Measurements from ENCODE around the gene OR2V1.
"Not testable (repeated sequence)": the region's sequence is repeated elsewhere in the genome, so short reads cannot be mapped to it uniquely, and the experiment has no call there.

Gene OR2V1

DNA sequence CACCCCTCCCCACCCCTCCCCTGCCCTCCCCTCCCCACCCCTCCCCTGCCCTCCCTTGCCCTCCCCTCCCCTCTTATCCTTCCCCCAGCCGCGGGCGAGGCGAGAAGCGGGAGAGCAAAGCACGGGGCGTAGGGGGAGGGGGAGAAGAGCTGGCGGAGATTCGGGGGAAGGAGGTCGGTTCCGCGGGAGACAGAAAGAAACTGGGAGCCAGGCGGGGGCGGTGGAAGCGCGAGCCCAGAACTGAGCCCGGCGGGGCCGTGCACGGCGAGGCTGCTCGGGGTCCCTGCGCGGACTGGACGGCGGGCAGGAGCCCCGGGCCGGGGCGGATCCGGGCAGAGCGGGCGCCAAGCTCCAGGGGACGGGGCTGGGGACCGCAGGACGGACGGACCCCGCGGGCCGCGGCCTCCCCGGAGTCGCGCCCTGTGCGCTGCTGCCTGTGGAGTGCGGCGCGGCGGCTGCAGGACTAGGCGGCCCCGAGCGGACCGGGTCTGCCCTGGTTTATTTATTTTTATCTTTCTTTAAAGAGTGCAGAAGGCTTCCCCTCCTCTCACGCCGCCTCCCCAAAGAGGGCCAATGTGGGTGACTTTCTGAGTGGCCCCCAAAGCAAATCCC, 29.8 kb downstream of the OR2V1 start:
- DNase-seq = not testable (repeated sequence)

GRCh38 chr5:181100121-181100875, 30.7 kb downstream of the OR2V1 start:
- no peak for DNase-seq

DNA sequence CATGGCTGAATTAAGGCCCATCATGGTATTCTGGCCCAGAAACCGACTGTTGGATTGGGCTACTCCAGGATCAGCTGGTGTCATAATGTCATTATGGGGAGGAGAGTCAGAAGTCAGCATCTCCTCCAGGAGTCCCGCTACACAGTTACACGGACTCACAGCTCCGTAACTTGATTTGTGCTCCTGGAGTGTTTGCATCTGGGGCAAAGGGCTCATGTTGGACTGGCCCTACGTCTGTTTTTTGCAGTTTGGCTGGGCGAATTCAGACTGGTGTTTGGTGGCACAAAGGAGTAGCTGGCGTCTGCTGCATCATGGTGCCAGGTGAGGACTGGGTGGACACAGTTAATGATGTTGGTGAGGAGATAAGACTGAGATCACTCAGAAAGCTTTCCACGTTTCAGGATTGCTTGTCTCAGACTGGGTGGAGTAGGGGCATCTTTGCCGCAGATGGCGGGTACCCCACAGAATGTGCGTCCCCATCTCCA, 31.3 kb downstream of the OR2V1 start:
- no peak for DNase-seq

GRCh38 chr5:181098762-181099601, 32.0 kb downstream of the OR2V1 start:
- no peak for DNase-seq

GRCh38 chr5:181097759-181098491, 33.0 kb downstream of the OR2V1 start:
- not testable (repeated sequence) for DNase-seq

DNA sequence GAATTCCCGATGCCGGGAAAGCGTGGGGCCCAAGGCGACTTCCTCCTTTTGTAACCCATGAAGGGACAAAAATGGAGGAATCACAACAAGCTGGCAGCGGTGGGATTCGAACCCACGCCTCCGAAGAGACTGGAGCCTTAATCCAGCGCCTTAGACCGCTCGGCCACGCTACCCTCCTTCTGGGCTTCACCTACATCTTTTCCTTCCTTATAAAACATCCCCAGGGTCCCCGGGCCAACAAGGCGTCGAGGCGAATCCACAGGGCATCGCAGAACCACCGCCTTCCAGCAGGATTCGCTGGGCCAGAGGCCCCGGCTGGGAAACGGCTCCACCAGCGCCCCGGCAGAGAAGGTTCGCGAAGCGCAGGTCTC, 33.6 kb downstream of the OR2V1 start:
- DNase-seq = not testable (repeated sequence)

DNA sequence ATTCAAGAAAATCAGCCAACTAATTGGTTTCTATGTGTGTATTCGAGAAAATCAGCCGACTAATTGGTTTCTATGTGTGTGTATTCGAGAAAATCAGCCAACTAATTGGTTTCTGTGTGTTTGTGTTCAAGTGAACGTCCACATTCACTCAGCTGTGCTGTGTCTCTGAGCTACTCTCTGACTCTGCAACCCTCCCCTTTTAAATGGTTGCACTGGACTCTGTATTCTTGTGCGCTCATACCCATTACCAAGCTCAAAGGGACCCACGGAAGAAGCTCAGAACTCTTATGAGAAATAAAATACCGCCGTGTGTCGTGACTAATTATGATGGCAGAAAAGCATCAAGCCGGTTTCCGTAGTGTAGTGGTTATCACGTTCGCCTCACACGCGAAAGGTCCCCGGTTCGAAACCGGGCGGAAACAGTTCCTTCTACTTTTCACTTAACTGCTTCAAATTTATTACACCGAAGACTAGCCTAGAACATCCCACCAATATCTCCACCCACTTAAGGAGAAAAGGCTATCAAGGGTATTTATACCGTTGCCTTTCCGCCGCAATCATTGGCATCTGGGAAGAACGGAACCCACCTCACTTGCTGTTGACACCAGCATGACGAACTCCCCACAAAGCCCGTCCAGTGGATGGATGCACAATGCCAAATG, 34.1 kb downstream of the OR2V1 start:
- not testable (repeated sequence) for DNase-seq

- DNase-seq = not testable (repeated sequence)
Observed at GRCh38 chr5:181095162-181095561, 35.8 kb downstream of the OR2V1 start.

GRCh38 chr5:181092428-181092827, 38.5 kb downstream of the OR2V1 start:
- no peak for DNase-seq

DNA sequence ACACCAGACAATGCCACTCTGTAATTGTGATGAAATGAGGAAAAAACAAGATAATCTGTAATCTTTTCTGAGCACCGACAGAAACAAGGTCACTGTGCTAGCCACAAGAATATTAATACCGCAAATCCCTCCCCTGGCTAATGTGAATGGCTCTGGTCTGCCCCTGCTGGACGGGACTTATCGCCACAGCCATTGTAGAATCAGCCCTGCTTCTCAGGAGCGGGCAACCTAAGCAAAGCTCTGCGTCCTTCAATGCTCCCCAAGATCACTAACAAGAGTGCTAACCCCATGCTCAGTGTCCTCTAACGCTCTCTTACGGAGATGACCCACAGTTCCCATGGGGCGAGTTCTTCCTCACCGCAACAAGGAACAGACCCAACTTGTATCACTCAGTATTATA, 42.7 kb downstream of the OR2V1 start:
- DNase-seq = no peak

- no peak for DNase-seq
Observed at GRCh38 chr5:181087309-181087708, 43.7 kb downstream of the OR2V1 start.

DNA sequence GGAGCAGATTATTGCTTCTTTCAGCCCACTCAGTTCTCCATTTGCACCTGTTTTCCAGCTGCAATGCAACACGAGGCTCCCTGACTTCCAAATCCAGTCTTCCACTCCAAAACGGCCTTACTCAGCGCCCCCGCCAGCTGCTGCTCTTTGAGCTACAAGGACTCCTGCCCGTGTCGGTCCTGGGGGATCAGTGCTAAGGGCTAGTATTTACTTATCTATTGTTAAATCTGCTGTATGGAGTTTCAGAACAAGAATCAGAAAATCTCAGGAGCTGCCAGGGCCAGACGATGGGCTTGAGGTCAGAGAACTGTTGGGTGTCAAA, 44.1 kb downstream of the OR2V1 start:
- no peak for DNase-seq

- no peak for DNase-seq
Observed at GRCh38 chr5:181086026-181086883, 44.7 kb downstream of the OR2V1 start.

GRCh38 chr5:181084621-181085195, 46.3 kb downstream of the OR2V1 start:
- no peak for DNase-seq

GRCh38 chr5:181081989-181082388, 49.0 kb downstream of the OR2V1 start:
- DNase-seq = no peak

- no peak for DNase-seq
Observed at GRCh38 chr5:181076920-181077319, 54.0 kb downstream of the OR2V1 start.
